ENCODE data around the gene NDUFB10.

GRCh38 chr16:2007081-2007836 is 47.9 kb downstream of the NDUFB10 start:
- TF ChIP-seq POLR2AphosphoS5 (IDR thresholded peaks at IDR 0.05) (no peak), CTCF (IDR thresholded peaks at IDR 0.05) (no peak), POLR2A (IDR thresholded peaks at IDR 0.05) (no peak)
